ENCODE results near the gene TAF1C.

The TAF1C gene

GRCh38 chr16:84155771-84156170, 31.1 kb downstream of the TAF1C start:
- DNase-seq = no peak

DNA sequence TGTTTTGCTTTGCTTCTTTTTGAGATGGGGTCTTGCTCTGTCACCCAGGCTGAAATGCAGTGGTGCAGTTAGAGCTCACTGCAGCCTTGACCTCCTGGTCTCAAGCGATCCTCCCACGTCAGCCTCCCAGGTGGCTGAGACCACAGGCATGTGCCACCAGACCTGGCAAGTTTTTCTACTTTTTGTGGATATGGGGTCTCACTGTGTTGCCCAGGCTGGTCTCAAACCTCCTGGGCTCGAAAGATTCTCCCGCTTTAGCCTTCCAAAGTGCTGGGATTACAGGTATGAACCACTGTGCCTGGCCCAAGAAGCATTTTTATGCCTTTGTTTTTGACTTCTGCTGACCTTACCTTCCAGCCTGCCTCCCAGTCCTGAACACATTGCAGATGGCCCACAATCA, 31.6 kb downstream of the TAF1C start:
- DNase-seq = no peak

DNA sequence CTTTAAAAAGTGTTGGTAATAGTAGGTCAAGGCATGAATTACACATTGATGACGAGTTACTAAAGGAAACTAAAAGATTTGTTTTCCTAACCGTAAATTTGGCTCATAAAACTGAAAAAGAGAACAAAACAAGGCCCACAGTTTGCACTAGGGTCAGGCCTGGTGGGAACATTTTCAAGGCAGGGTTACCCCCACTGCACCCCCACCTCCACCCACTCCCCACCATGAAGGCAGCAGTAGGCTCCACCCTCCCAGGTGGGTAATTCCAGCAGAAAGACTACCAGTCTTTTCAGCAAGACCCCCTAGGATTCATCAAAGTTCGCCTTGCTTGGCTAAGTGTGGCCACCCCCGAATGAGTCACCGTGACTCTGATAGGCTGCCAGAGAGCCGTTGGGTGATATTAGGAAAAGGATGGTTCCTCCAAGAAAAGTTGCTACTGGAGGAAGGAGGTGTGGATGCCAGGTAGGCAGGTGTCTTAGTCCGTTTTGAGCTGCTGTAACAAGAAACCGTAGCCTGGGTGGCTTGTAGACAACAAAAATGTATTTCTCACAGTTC, 33.1 kb downstream of the TAF1C start:
- DNase-seq = no peak

DNA sequence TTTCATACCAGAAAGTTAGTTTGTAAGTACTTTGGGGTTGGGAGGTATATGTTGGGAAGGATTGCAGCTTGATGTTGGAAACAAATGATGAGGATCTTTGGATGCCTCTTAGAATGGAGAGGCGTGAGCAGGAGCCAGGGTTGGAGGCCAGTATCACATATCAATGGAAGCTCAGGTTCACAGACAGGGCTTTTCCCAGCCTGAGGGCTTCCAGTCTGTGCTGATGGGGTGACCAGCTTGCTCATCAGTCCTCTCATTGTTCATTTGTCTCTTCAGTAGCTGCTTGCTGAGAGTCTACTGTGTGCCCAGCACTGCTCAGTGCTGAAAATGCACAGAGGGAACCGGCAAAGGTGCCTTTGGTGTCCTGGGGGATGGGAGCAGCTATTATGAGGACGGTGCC, 35.9 kb downstream of the TAF1C start:
- no peak for DNase-seq

DNA sequence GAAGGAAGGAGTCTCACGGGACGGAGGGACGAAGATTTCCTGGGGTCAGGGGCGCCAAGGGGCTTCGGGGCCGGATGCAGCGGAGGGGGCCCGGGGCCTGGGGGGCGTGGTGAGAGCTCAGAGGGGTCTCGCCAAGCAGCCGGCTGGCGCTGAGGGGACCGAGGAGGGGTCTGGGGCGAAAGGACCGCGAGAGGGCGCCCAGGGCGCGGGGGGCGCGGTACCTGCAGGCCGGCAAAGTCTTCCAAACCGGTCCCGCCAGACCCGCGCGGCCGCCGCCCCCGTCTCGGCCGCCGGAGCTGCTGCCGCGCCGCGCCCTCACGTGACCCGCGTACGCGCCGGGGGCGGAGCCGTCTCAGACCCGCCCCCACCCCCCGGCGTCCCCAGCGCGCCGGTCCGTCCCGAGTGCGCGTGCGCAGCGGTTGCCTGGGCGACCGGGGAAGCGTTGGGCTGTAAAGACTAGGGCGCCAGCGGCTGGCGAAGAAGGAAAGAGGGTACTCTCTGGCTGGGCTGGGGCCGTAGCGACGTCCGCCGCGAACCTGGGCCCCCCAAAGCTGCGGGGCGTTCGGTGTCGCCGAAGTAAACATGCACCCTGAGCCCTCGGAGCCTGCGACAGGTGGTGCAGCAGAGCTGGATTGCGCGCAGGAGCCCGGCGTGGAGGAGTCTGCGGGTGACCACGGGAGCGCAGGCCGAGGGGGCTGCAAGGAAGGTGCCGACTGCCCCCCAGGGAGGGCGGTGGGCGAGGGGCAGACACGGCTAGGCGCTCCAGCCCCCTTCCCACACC, 41.8 kb downstream of the TAF1C start, which contains the start of the genes DNAAF1 and HSDL1:
DNAAF1 (plus strand) TSS at position 450 of the 781 bp plus-strand sequence; CDS start at position 583, 133 bp downstream.
HSDL1 (minus strand) TSS at position 319 of the 781 bp plus-strand sequence. CDS start 13,856 bp downstream, outside the sequence.
- peak; percentile 95 for DNase-seq

- peak; percentile 47 to 55 for DNase-seq
Measured at GRCh38 chr16:84144209-84144858, 42.5 kb downstream of the TAF1C start.

- no peak for DNase-seq
Measured at GRCh38 chr16:84143784-84144199, 43.1 kb downstream of the TAF1C start.

DNA sequence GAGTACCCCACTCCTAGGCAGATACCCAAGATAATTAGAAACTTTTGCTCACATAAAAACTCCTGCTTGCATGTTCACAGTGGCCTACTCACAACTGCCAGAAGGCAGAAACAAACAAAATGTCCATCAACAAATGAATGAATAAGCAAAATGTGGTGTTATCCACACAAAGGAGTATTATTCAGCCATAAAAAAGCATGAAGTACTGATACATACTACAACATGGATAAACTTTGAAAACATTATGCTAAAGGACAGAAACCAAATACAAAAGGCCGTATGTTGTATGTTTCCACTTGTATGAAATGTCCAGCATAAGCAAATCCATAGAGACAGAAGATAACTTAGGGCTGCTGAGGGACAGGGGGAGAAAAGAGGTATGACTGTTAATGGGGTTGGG, 43.8 kb downstream of the TAF1C start:
- DNase-seq = no peak

DNA sequence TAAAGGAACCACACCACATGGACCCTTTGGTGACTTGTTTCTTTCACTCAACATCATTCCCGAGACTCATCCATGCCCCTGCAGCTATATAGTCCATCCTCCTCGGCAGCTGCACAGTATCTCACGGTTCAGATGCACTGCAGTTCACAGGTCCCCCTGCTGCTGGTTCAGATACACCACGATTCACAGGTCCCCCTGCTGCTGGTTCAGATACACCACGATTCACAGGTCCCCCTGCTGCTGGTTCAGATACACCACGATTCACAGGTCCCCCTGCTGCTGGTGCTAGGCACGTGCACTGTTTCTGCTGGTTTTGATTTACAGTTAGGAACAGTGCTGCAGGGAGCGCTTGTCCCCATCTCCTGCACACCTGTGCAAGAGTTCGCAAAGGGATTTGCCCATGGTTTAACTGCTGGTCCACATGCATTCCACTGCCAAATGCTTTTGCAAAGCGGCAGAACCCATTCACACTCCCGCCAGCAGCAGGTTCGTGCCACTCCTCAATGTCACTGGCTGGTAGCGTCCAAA, 45.6 kb downstream of the TAF1C start:
- DNase-seq = no peak

GRCh38 chr16:84139628-84140258, 47.1 kb downstream of the TAF1C start:
- no peak for DNase-seq

- peak in 1 of 2 donors; percentile 22 for DNase-seq
Measured at GRCh38 chr16:84138824-84139627, 47.8 kb downstream of the TAF1C start.

DNA sequence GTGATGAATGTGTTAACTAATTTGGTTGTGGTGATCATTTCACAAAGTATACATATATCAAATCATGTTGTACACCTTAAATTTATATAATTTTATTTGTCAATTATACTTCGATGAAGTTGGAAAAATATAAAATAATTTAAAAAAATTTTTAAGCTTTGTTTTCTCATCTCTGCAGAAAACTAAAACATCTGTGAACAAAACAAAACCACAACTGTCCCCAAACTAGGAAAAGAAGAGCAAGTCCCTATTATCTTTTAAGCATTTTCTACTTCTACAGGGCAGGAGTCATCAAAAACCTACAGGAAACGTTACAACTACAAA, 48.4 kb downstream of the TAF1C start:
- DNase-seq = no peak

GRCh38 chr16:84137769-84138357, 49.0 kb downstream of the TAF1C start:
- no peak for DNase-seq

DNA sequence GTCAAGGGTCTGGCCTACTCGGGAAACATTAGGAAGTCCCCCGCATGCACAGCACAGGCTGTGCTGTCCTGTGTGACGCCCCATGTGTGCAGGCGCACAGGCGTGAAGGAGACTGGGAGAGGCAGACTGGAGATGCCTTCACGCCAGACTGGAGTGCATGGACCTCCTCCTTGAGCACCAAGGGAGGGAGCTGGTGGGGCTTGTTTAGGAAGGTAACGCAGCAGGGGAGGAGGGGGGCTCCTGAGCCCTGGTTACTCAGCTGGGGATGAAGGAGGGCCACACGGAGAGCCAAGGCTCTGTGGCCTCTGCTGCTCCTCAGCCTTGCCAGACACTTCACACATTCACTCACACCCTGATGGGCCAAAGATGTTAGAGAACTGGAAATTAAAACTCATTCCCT, 49.6 kb downstream of the TAF1C start:
- DNase-seq = no peak

- DNase-seq = no peak
Measured at GRCh38 chr16:84136331-84137125, 50.3 kb downstream of the TAF1C start.

DNA sequence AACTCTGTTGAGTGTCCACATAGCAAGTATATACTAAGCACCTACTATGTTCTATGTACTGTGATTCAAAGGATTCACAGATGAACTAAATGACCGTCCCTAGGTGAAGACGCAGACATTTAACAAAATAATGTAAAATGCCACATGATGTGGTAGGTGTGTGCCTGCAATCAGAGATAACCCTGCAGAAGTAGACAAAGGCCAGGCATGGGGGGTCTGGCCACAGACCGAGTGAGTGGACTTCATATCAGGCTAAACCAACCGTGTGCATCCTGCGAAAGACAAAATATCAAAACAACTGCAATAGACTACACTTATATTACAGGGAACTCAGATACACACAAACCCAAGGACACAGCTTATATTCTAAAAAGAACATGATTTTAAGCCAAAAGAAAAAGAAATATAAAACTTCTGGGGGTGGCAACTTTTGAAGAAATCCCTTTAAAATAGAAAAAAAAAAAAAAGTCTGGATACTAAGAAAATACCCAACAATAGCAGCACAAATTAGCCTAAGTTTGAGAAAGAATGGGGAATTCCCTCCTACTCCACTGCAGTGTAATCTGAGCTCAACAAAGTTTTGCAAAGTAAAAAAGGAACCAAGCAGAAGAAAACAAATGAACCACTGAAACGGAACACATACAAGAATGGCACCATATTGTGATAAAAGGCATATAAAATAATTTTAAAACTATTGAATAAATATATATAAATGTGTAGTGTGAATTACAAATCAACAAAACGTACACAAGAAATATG, 54.2 kb downstream of the TAF1C start:
- DNase-seq = no peak

DNA sequence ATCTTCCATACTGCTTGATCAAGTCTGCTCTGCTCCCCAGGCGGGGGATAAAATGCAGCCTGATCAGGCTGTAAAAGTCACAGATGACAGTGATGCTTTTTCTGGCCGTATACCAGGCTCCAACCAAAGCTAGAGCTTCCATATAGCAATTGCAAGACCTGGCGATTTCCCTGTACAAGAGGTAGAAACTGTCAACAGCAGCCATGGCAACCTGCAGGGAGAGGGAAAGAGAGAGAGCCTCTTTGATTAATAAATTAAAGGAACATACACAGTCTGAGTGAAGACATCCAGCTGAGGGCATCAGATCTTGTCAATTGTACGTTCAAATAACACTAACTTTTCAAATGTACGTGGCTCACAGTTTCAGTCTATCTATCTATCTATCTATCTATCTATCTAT, 55.7 kb downstream of the TAF1C start:
- no peak for DNase-seq
